Spleen (tissue), 11 donors: ENCODE data around the gene TOR1B. TPM values are rescaled to one million over a fixed set of nuclear protein-coding genes. Genes with fewer than 3 reads are reported as not detected.
"Not testable (repeated sequence)": the region's sequence is repeated elsewhere in the genome, so short reads cannot be mapped to it uniquely, and the experiment has no call there.

ENCODE experiments used
- DNase-seq: peaks from one replicate; pipeline ENCODE4 v3.0.0-alpha.2; 2020
- H3K27ac ChIP-seq, 8 donors: fragments of 200-600 bp; sonication (generic) in 7 of 8; 1 replicate in 4 of 8; 2 replicates in 4 of 8; pipeline versions ENCODE4 v1.5.0 to v1.8.0; 2016 to 2021; ENCODE audit warnings: inconsistent platforms in 4 of 8, mild to moderate bottlenecking in 4 of 8, moderate library complexity in 1 of 8
- H3K27me3 ChIP-seq, 7 donors: fragments of 200-600 bp; sonication (generic) in 6 of 7; replicated peaks in 1 of 7; 1 replicate in 4 of 7; 2 replicates in 3 of 7; pipeline versions ENCODE4 v1.5.0 to v1.8.0; 2016 to 2021; ENCODE audit warnings: inconsistent platforms in 3 of 7, mild to moderate bottlenecking in 1 of 7
- H3K36me3 ChIP-seq, 6 donors: fragments of 200-600 bp; sonication (generic) in 5 of 6; 1 replicate in 4 of 6; 2 replicates in 2 of 6; pipeline versions ENCODE4 v1.5.0 to v1.8.0; 2016 to 2021; ENCODE audit warnings: inconsistent platforms in 2 of 6
- H3K4me1 ChIP-seq, 6 donors: fragments of 200-600 bp; sonication (generic) in 5 of 6; 1 replicate in 3 of 6; 2 replicates in 3 of 6; pipeline versions ENCODE4 v1.5.0 to v1.8.0; 2016 to 2021; ENCODE audit warnings: inconsistent platforms in 3 of 6
- H3K4me3 ChIP-seq, 8 donors: fragments of 200-600 bp; sonication (generic) in 7 of 8; 1 replicate in 4 of 8; 2 replicates in 4 of 8; pipeline versions ENCODE4 v1.5.0 to v1.8.0; 2016 to 2021; ENCODE audit warnings: inconsistent platforms in 4 of 8, mild to moderate bottlenecking in 4 of 8, moderate library complexity in 2 of 8
- H3K9me3 ChIP-seq, 8 donors: fragments of 200-600 bp; sonication (generic) in 7 of 8; 1 replicate in 4 of 8; 2 replicates in 4 of 8; pipeline versions ENCODE4 v1.5.0 to v1.8.0; 2016 to 2021; ENCODE audit warnings: inconsistent platforms in 4 of 8
- CTCF ChIP-seq, 11 experiments: fragments of 200-600 bp in 7 of 11; fragments of 450-650 bp in 4 of 11; sonication (generic) in 4 of 11; IDR thresholded peaks in 8 of 11; conservative IDR thresholded peaks in 3 of 11; 1 replicate in 7 of 11; 2 replicates in 4 of 11; pipeline versions ENCODE4 v1.4.0 to v1.8.0; 2016 to 2021; ENCODE audit warnings: antibody characterized with exemption in 11 of 11, inconsistent platforms in 4 of 11, mild to moderate bottlenecking in 1 of 11
- POLR2A ChIP-seq, 3 donors: fragments of 450-650 bp; IDR thresholded peaks; one replicate each; pipeline ENCODE4 v1.5.1; 2017; ENCODE audit warnings: antibody characterized with exemption in 3 of 3, mild to moderate bottlenecking in 1 of 3
- POLR2AphosphoS5 ChIP-seq, 3 donors: sonication (generic); formaldehyde crosslinking; IDR thresholded peaks; one replicate each; pipeline ENCODE4 v1.5.1; 2017; ENCODE audit warnings: antibody characterized with exemption in 3 of 3
- WGBS, 5 donors: extraction: QIAGEN DNeasy Blood & Tissue Kit in 3 of 5; methylation state at CpG; one replicate each; pipeline versions ENCODE4 v1.1.5 to v1.1.7; 2013 to 2018; 5-methylcytosine and 5-hydroxymethylcytosine counted together
- intact Hi-C: fragments of 100-400 bp; cut with DNase I; formaldehyde crosslinking; loops from one replicate; pipeline ENCODE4 v1.15.0; 2023; ENCODE audit warnings: low total_unique reads
- polyA plus RNA-seq, 3 donors: library from polyadenylated mRNA; stranded (reverse); fragments of 200-250 nt; gene quantifications; one replicate each; pipeline ENCODE4 v1.2.1, GENCODE V29; 2013
- total RNA-seq, 7 donors: library from RNA; depleted of rRNA in 3 of 7; stranded (reverse); fragments of >200 nt in 3 of 7; fragmentation: NEBNext Ultra II Directional in 4 of 7; extraction: Animal tissue kit (Norgen Biotek cat#: 25700) in 4 of 7; gene quantifications; one replicate each; pipeline versions ENCODE4 v1.1.0 to v1.2.1, GENCODE V29; 2016 to 2021
- donor health status: healthy with polysubstance abuse.
- donor health status: DM: no; HTN: no; CAD: no; lungs with moderate emphysema.
- donor health status: DM: no; HTN: no; CAD: no.
- donor health status: Bipolar disorder and iron deficiency.
- donor health status: healthy.
- donor health status: DM: no; HTN: no; CAD: no.
- donor health status: DM: yes; HTN: yes; CAD: no.

The TOR1B gene
- total and polyA plus RNA-seq, 10 donors = 5.3 to 38.0 (median 17.5) TPM

GRCh38 chr9:129775448-129775798, 27.6 kb upstream of the TOR1B start:
- Histone ChIP-seq H3K36me3 (no peaks in the 10 kb centered on the region), H3K4me3 (no peak overlapping the region), H3K27ac (no peak overlapping the region), H3K4me1 (peaks cover 11 to 60% (median 31%) of the 10 kb centered on the region in 6 donors), H3K27me3 (peaks cover 0 to 14% (median 0%) of the 10 kb centered on the region in 7 donors), H3K9me3 (no peaks in the 10 kb centered on the region)
- no peak for DNase-seq
- WGBS, 5 donors = 26 to 58% (median 40%) methylated on average over 2 of the region's 2 CpGs
- intact Hi-C loops = no loop called here
- TF ChIP-seq CTCF (IDR thresholded peaks at IDR 0.05 in 8 of 11, conservative IDR thresholded peaks at IDR 0.05 in 3 of 11) (no peak), POLR2AphosphoS5 (IDR thresholded peaks at IDR 0.05) (no peak), POLR2A (IDR thresholded peaks at IDR 0.05) (no peak)

- H3K36me3 ChIP-seq, H3K9me3 ChIP-seq, H3K4me3 ChIP-seq, DNase-seq, intact Hi-C loops: not testable (repeated sequence)
- Histone ChIP-seq H3K27ac (peak overlapping the region in 2 of 8 donors; percentile 72 to 80), H3K27me3 (peaks cover 0 to 14% (median 0%) of the 10 kb centered on the region in 7 donors), H3K4me1 (peaks cover 11 to 60% (median 31%) of the 10 kb centered on the region in 6 donors)
- 87 to 97% (median 96%) methylated on average over 4 of the region's 4 CpGs for WGBS, 5 donors
Observed at GRCh38 chr9:129776096-129776495, 26.9 kb upstream of the TOR1B start.

- no peak for DNase-seq
- H3K36me3 ChIP-seq = no peaks in the 10 kb centered on the region
- intact Hi-C loops = no loop called here
- no peak for TF ChIP-seq POLR2A (IDR thresholded peaks at IDR 0.05)
- TF ChIP-seq POLR2AphosphoS5 (IDR thresholded peaks at IDR 0.05) = no peak
- TF ChIP-seq CTCF (IDR thresholded peaks at IDR 0.05 in 8 of 11, conservative IDR thresholded peaks at IDR 0.05 in 3 of 11) = no peak
- peaks cover 11 to 60% (median 31%) of the 10 kb centered on the region in 6 donors for H3K4me1 ChIP-seq
- WGBS, 5 donors = 68 to 96% (median 78%) methylated on average over 6 to 8 of the region's 8 CpGs
- H3K4me3 ChIP-seq = peak overlapping the region in 1 of 8 donors; percentile 31
- no peaks in the 10 kb centered on the region for H3K9me3 ChIP-seq
- H3K27ac ChIP-seq = peak overlapping the region in 7 of 8 donors; percentile 58 to 80 (median 69)
- peaks cover 0 to 14% (median 0%) of the 10 kb centered on the region in 7 donors for H3K27me3 ChIP-seq
Observed at GRCh38 chr9:129776566-129776937, 26.4 kb upstream of the TOR1B start.

- no peaks in the 10 kb centered on the region for H3K36me3 ChIP-seq
- WGBS, 5 donors = 8 to 11% (median 10%) methylated on average over 14 to 16 of the region's 16 CpGs
- peaks cover 0 to 14% (median 0%) of the 10 kb centered on the region in 7 donors for H3K27me3 ChIP-seq
- H3K9me3 ChIP-seq = no peaks in the 10 kb centered on the region
- H3K4me3 ChIP-seq = peak overlapping the region in 1 of 8 donors; percentile 31
- intact Hi-C loops = no loop called here
- DNase-seq = peak; percentile 92
- no peak for TF ChIP-seq POLR2A (IDR thresholded peaks at IDR 0.05)
- TF ChIP-seq POLR2AphosphoS5 (IDR thresholded peaks at IDR 0.05) = peak; percentile 62 to 80 (median 73)
- peaks cover 11 to 60% (median 31%) of the 10 kb centered on the region in 6 donors for H3K4me1 ChIP-seq
- H3K27ac ChIP-seq = peak overlapping the region in 7 of 8 donors; percentile 58 to 80 (median 69)
Observed at GRCh38 chr9:129776938-129777768, 25.8 kb upstream of the TOR1B start.

- intact Hi-C loops = no loop called here
- peak overlapping the region in 7 of 8 donors; percentile 58 to 80 (median 69) for H3K27ac ChIP-seq
- WGBS, 5 donors = 45 to 54% (median 51%) methylated on average over 11 of the region's 11 CpGs
Observed at GRCh38 chr9:129777769-129778130, 25.2 kb upstream of the TOR1B start.

More at GRCh38 chr9:129777769-129778130, 25.2 kb upstream of the TOR1B start:
- DNase-seq = no peak
- peaks cover 11 to 59% (median 31%) of the 10 kb centered on the region in 6 donors for H3K4me1 ChIP-seq
- H3K4me3 ChIP-seq = peak overlapping the region in 1 of 8 donors; percentile 31
- TF ChIP-seq POLR2AphosphoS5 (IDR thresholded peaks at IDR 0.05) (no peak), POLR2A (IDR thresholded peaks at IDR 0.05) (no peak), CTCF (IDR thresholded peaks at IDR 0.05 in 8 of 11, conservative IDR thresholded peaks at IDR 0.05 in 3 of 11) (no peak)
- no peaks in the 10 kb centered on the region for H3K36me3 ChIP-seq
- no peaks in the 10 kb centered on the region for H3K9me3 ChIP-seq
- H3K27me3 ChIP-seq = peaks cover 0 to 14% (median 0%) of the 10 kb centered on the region in 7 donors
